GM20000 (cell line): ENCODE results near the gene CTXN3.

Experiments used
- DNase-seq: peaks from one replicate; pipeline ENCODE4 v3.0.0; 2012; ENCODE audit warnings: low spot score
- TF ChIP-seq, protein P1 (sequence below): IDR thresholded peaks from 2 replicates; pipeline ENCODE4 v1.5.1; 2012; ENCODE audit warnings: mild to moderate bottlenecking, control low read depth; ENCODE audit errors: extremely low read depth, missing control alignments

CTXN3 gene

DNA sequence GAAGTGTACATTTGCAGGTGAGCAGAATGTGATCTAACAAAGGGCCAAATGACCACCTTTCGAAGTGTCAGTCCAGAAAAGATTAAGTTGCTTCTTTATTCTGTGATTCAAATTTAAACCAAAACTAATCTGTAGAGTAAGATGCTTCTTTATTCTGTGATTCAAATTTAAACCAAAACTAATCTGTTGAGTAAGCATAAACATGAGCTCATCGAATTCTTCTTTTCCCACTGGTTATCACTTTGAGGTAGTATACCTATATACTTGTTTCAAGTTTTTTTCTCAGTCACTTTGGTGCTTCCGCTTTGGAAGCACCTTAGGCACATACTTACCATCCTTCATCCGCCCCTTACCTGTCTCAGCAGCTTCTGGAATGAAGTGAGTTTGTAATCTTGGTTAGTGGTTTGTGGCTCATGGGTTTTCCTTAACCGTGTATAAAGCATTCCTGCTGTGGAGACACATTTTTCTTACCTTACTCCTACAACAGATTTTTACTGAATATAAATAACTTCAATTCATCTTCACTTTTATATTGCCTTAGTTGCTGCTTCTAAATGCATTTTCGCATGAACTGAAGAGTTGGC, 40.7 kb upstream of the CTXN3 start:
- TF ChIP-seq, protein P1, sequence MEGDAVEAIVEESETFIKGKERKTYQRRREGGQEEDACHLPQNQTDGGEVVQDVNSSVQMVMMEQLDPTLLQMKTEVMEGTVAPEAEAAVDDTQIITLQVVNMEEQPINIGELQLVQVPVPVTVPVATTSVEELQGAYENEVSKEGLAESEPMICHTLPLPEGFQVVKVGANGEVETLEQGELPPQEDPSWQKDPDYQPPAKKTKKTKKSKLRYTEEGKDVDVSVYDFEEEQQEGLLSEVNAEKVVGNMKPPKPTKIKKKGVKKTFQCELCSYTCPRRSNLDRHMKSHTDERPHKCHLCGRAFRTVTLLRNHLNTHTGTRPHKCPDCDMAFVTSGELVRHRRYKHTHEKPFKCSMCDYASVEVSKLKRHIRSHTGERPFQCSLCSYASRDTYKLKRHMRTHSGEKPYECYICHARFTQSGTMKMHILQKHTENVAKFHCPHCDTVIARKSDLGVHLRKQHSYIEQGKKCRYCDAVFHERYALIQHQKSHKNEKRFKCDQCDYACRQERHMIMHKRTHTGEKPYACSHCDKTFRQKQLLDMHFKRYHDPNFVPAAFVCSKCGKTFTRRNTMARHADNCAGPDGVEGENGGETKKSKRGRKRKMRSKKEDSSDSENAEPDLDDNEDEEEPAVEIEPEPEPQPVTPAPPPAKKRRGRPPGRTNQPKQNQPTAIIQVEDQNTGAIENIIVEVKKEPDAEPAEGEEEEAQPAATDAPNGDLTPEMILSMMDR, result no peak
- no peak for DNase-seq

DNA sequence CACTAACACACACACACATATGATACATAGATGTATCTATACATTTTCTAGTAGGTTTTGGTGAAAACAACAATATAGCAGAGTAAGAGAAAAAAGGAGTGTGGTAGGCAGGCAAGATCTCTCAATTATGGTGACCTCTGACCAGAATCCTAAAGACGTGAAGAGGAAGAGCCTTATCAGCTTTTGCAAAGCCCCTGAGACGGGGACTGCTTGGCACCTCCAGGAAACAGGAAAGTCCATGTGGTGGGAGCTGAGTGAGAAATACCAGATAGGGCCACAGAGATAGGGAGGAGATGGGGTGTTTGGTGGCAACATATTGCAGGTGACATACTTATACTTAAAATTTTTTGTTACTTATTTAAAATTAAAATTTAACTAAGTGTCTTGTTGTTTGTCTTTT, 39.9 kb upstream of the CTXN3 start:
- TF ChIP-seq, protein P1, result no peak
- DNase-seq, result no peak

GRCh38 chr5:127609957-127610356, 38.9 kb upstream of the CTXN3 start:
- TF ChIP-seq, protein P1, result no peak

DNA sequence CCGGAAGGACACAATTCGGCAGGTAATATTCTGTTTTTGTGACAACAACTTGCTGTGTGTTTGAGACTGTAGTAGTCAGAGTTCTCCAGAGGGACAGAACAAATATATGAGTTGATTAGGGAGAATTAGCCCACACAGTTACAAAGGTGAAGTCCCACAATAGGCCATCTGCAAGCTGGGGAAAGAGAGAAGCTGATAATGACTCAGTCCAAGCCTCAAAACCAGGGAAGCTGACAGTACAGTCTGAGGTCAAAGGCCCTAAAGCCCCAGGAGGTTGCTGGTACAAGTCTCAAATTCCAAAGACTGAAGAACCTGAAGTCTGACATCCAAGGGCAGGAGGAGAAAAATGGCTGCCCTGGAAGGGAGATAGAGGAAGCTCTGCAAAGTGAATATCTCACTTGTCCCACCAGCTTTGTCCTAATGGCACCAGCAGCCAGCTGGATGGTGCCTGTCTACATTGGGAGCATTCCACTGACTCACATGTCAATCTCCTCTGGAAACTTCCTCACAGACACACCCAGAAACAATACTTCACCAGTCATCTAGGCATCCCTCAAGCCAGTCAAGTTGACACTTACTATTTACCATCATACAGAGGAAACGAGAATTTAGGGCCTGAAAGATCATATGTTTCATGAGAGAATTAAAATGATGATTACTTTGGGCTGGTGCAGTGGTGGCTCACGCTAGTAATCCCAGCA, 36.3 kb upstream of the CTXN3 start:
- no peak for DNase-seq
- TF ChIP-seq, protein P1, result no peak

More at GRCh38 chr5:127609957-127610356, 38.9 kb upstream of the CTXN3 start:
- DNase-seq, result no peak

DNA sequence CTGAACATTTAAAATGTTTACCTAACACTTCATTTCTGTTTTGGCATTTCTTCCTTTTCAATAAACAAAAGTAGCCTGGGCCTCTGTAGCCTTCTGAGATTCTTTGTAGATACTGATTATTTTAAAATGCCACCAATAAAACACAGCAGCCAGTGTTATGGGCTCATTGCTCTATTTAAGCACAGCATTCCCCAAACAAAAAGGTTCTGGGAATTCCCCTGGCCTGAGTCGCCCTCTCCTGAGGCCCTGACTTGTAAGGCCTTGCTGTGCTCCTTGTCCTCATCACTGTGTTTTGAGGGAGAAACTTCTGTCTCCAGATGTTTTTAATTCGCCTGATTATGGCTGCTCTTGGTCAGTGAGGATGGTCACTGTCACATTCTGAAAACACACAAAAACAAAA, 33.0 kb upstream of the CTXN3 start:
- TF ChIP-seq, protein P1, result no peak
- DNase-seq, result no peak

- DNase-seq, result no peak
- TF ChIP-seq, protein P1, result no peak
Observed at GRCh38 chr5:127619908-127620479, 28.9 kb upstream of the CTXN3 start.

- TF ChIP-seq, protein P1, result no peak
- no peak for DNase-seq
Observed at GRCh38 chr5:127621601-127622325, 27.1 kb upstream of the CTXN3 start.
